ENCODE data around the gene CIB4.

- no peak for TF ChIP-seq REST (IDR thresholded peaks at IDR 0.05; ENCODE audit: low read depth)
- no peak for TF ChIP-seq YY1 (IDR thresholded peaks at IDR 0.05; ENCODE audit: low read depth)
- no peak for TF ChIP-seq TAF1 (IDR thresholded peaks at IDR 0.05; ENCODE audit: low read depth)
These were observed 12.3 kb upstream of the CIB4 start for GRCh38 chr2:26653207-26654060.
